Stomach (tissue), 9 donors: ENCODE measurements around the gene CCDC181. TPM values are rescaled to one million over a fixed set of nuclear protein-coding genes. Genes with fewer than 3 reads are reported as not detected.

Experiments used
- DNase-seq, 2 donors: peaks; one replicate each; pipeline versions ENCODE4 v3.0.0 to v3.0.0-alpha.2; 2013 to 2019
- H3K27ac ChIP-seq, 5 donors: fragments of 200-600 bp in 4 of 5; sonication (generic) in 4 of 5; one replicate each; pipeline ENCODE4 v1.5.1; 2013 to 2019; ENCODE audit warnings: mild to moderate bottlenecking in 1 of 5, moderate library complexity in 1 of 5
- H3K27me3 ChIP-seq, 3 donors: fragments of 200-600 bp; sonication (generic); one replicate each; pipeline ENCODE4 v1.5.1; 2017 to 2019; ENCODE audit warnings: mixed run types in 1 of 3
- H3K36me3 ChIP-seq, 4 donors: fragments of 200-600 bp; sonication (generic); 1 replicate in 3 of 4; 2 replicates in 1 of 4; pipeline ENCODE4 v1.5.1; 2016 to 2019
- H3K4me1 ChIP-seq, 4 donors: fragments of 200-600 bp; sonication (generic); one replicate each; pipeline ENCODE4 v1.5.1; 2016 to 2019
- H3K4me3 ChIP-seq, 4 donors: fragments of 200-600 bp; sonication (generic) in 3 of 4; one replicate each; pipeline ENCODE4 v1.5.1; 2016 to 2019; ENCODE audit warnings: mild to moderate bottlenecking in 1 of 4
- H3K9me3 ChIP-seq, 4 donors: fragments of 200-600 bp; sonication (generic); one replicate each; pipeline ENCODE4 v1.5.1; 2016 to 2019
- CTCF ChIP-seq, 7 experiments: fragments of 450-650 bp in 4 of 7; fragments of 200-600 bp in 3 of 7; sonication (generic) in 3 of 7; IDR thresholded peaks; one replicate each; pipeline ENCODE4 v1.5.1; 2016 to 2019; ENCODE audit warnings: antibody characterized with exemption in 7 of 7, control low read depth in 2 of 7, mild to moderate bottlenecking in 1 of 7
- EP300 ChIP-seq: sonication (generic); formaldehyde crosslinking; IDR thresholded peaks from one replicate; pipeline ENCODE4 v1.6.1; 2017; ENCODE audit warnings: antibody characterized with exemption
- POLR2A ChIP-seq, 4 donors: fragments of 450-650 bp; IDR thresholded peaks; one replicate each; pipeline ENCODE4 v1.6.1; 2016; ENCODE audit warnings: antibody characterized with exemption in 4 of 4, control low read depth in 2 of 4, mild to moderate bottlenecking in 1 of 4, moderate library complexity in 1 of 4
- POLR2AphosphoS5 ChIP-seq, 3 donors: sonication (generic); formaldehyde crosslinking; IDR thresholded peaks; one replicate each; pipeline ENCODE4 v1.6.1; 2016; ENCODE audit warnings: antibody characterized with exemption in 3 of 3
- WGBS, 5 donors: extraction: QIAGEN DNeasy Blood & Tissue Kit in 3 of 5; methylation state at CpG; one replicate each; pipeline versions ENCODE4 v1.1.5 to v1.1.7; 2013 to 2018; 5-methylcytosine and 5-hydroxymethylcytosine counted together
- intact Hi-C: fragments of 100-400 bp; cut with DNase I; formaldehyde crosslinking; loops from one replicate; pipeline ENCODE4 v1.15.1; 2023; ENCODE audit warnings: low total_unique reads
- polyA plus RNA-seq, 3 donors: library from polyadenylated mRNA; stranded (reverse); fragments of 200-250 nt; gene quantifications; one replicate each; pipeline ENCODE4 v1.2.3, GENCODE V29; 2013
- total RNA-seq, 5 donors: library from RNA; depleted of rRNA; stranded (reverse); fragments of >200 nt; gene quantifications; one replicate each; pipeline versions ENCODE4 v1.1.0 to v1.2.3, GENCODE V29; 2014 to 2016
- donor health status: healthy with polysubstance abuse.
- donor health status: Bipolar disorder and iron deficiency.
- donor health status: healthy.

Gene CCDC181
- total and polyA plus RNA-seq, 8 donors = 0.73 to 4.3 (median 0.95) TPM; not detected in 3

- Histone ChIP-seq H3K27me3 (no peaks in the 10 kb centered on the region), H3K9me3 (no peaks in the 10 kb centered on the region), H3K27ac (no peak overlapping the region), H3K36me3 (peaks cover 5 to 37% (median 32%) of the 10 kb centered on the region in 4 donors), H3K4me1 (peaks cover 0 to 12% (median 5%) of the 10 kb centered on the region in 4 donors), H3K4me3 (no peak overlapping the region)
- 50 to 74% (median 64%) methylated on average over 3 of the region's 3 CpGs for WGBS, 5 donors
- DNase-seq = no peak
- intact Hi-C loops = no loop called here
- TF ChIP-seq CTCF (IDR thresholded peaks at IDR 0.05) = no peak
- no peak for TF ChIP-seq POLR2A (IDR thresholded peaks at IDR 0.05)
- TF ChIP-seq POLR2AphosphoS5 (IDR thresholded peaks at IDR 0.05) = no peak
- TF ChIP-seq EP300 = no peak
These were observed 45.5 kb upstream of the CCDC181 start for GRCh38 chr1:169472738-169473137.

DNA sequence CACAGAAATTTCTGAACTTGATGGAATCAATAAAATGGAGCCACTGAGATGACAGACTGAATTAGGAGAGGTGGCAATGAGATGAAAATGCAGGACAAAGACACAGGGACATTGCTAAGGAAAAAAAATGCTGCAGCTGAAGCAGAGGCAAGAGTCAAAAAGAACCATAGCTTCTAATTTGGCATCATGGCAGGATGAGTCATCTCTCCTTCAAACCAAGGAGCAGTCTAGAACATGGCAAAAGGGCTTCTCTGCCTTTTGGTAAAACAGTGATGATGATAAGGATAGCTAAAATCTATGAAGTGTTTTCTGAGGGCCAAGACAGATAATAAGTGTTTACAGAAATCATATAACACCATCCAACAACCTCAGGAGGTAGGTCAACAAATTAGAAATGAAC, 41.7 kb upstream of the CCDC181 start:
- no peaks in the 10 kb centered on the region for H3K9me3 ChIP-seq
- no peak for TF ChIP-seq POLR2A (IDR thresholded peaks at IDR 0.05)
- no peak for TF ChIP-seq POLR2AphosphoS5 (IDR thresholded peaks at IDR 0.05)
- H3K36me3 ChIP-seq = peaks cover 5 to 42% (median 38%) of the 10 kb centered on the region in 4 donors
- H3K4me3 ChIP-seq = no peak overlapping the region
- no peak overlapping the region for H3K27ac ChIP-seq
- no peak for DNase-seq
- H3K27me3 ChIP-seq = no peaks in the 10 kb centered on the region
- intact Hi-C loops = loop anchor here (5.0 kb wide), 1 partner anchor 78 kb away; no protein-coding TSS in a partner anchor
- peaks cover 0 to 5% (median 0%) of the 10 kb centered on the region in 4 donors for H3K4me1 ChIP-seq

GRCh38 chr1:169466259-169467230, 39.3 kb upstream of the CCDC181 start:
- Histone ChIP-seq H3K9me3 (no peaks in the 10 kb centered on the region), H3K27me3 (no peaks in the 10 kb centered on the region), H3K4me1 (no peaks in the 10 kb centered on the region), H3K36me3 (peaks cover 5 to 42% (median 38%) of the 10 kb centered on the region in 4 donors), H3K27ac (no peak overlapping the region), H3K4me3 (no peak overlapping the region)
- intact Hi-C loops = loop anchor here (5.0 kb wide), 1 partner anchor 81 kb away; no protein-coding TSS in a partner anchor
- 74 to 83% (median 78%) methylated on average over 8 of the region's 8 CpGs for WGBS, 5 donors
- peak in 1 of 2 donors; percentile 55 for DNase-seq
- no peak for TF ChIP-seq POLR2A (IDR thresholded peaks at IDR 0.05)
- peak in 3 of 7 experiments; percentile 13 to 35 (median 33) for TF ChIP-seq CTCF (IDR thresholded peaks at IDR 0.05)
- TF ChIP-seq EP300 = no peak

GRCh38 chr1:169465281-169465680, 38.0 kb upstream of the CCDC181 start:
- peaks cover 5 to 42% (median 38%) of the 10 kb centered on the region in 4 donors for H3K36me3 ChIP-seq
- no peak overlapping the region for H3K27ac ChIP-seq
- TF ChIP-seq CTCF (IDR thresholded peaks at IDR 0.05) (no peak), EP300 (no peak), POLR2A (IDR thresholded peaks at IDR 0.05) (no peak), POLR2AphosphoS5 (IDR thresholded peaks at IDR 0.05) (no peak)
- no peak for DNase-seq
- intact Hi-C loops = loop anchor here (5.0 kb wide), 1 partner anchor 82 kb away; no protein-coding TSS in a partner anchor
- peaks cover 0 to 4% (median 3%) of the 10 kb centered on the region in 3 donors for H3K27me3 ChIP-seq
- H3K9me3 ChIP-seq = no peaks in the 10 kb centered on the region
- no peak overlapping the region for H3K4me3 ChIP-seq
- H3K4me1 ChIP-seq = peaks cover 0 to 10% (median 5%) of the 10 kb centered on the region in 4 donors
